Omental fat pad (tissue), 4 donors: ENCODE measurements around the gene PRKD1. TPM values are rescaled to one million over a fixed set of nuclear protein-coding genes. Genes with fewer than 3 reads are reported as not detected.

Source experiments
- ATAC-seq: fragments of 150-250 bp; one replicate; pipeline ENCODE4 v1.9.1; 2016; ENCODE audit warnings: mild to moderate bottlenecking, moderate library complexity; ENCODE audit not compliant: low FRiP score
- DNase-seq: peaks from one replicate; pipeline ENCODE4 v3.0.0-alpha.2; 2019; ENCODE audit warnings: low spot score
- CTCF ChIP-seq, 3 donors: fragments of 450-650 bp; IDR thresholded peaks; one replicate each; pipeline ENCODE4 v1.5.1; 2016 to 2017; ENCODE audit warnings: antibody characterized with exemption in 3 of 3, mild to moderate bottlenecking in 3 of 3, moderate library complexity in 2 of 3
- total RNA-seq, 4 donors: library from RNA; depleted of rRNA; stranded (reverse); fragments of >200 nt; gene quantifications; one replicate each; pipeline ENCODE4 v1.1.0, GENCODE V29; 2016

The PRKD1 gene
- total RNA-seq, 4 donors from 2014 or later = 9.1 to 34.7 (median 14.6) TPM

DNA sequence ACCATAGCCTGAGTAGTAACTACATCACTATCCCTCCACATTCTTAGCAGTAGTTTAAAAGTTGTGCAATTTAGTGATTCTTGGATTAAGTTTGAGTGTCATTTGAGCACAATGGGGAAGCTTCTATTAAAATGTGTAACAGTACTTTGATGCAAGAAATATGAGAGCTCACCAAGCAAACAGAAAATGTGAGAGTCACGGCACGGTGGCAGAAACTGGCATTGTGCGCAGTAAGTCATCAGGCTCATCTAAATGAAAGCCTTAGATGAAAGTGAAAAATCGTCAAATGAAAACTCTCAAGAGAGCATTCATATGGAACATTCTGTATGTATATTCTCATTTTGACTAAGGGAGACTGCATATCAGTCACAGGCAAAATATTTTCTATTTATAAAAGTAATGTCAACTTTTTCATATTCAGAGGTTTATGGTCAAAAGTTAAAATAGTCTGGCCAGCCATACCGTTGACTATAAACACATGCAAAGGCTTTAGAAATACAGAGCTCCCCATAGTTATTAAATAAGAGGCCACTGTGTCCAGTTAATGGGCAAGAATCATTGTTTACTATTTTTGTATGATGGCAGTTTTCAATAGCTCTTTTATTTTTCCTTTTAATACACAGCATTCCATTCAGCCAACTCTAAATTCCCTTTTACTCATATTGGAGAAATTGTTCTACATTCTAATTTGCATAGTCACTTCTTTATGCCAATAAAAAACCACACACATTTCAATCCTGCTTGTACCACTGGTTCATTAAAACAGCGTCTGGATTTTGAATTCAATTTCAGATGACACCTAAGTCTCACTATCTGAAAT is 167.9 kb downstream of the PRKD1 start:
- ATAC-seq = no peak

GRCh38 chr14:29757711-29758233 is 169.9 kb downstream of the PRKD1 start:
- no peak for TF ChIP-seq CTCF (IDR thresholded peaks at IDR 0.05)
- ATAC-seq = no peak
- no peak for DNase-seq

More for the DNA sequence above, 167.9 kb downstream of the PRKD1 start:
- TF ChIP-seq CTCF (IDR thresholded peaks at IDR 0.05) = no peak
- no peak for DNase-seq

GRCh38 chr14:29757188-29757680 is 170.4 kb downstream of the PRKD1 start:
- no peak for TF ChIP-seq CTCF (IDR thresholded peaks at IDR 0.05)
- no peak for ATAC-seq
- DNase-seq = no peak

- TF ChIP-seq CTCF (IDR thresholded peaks at IDR 0.05) = no peak
- ATAC-seq (no peak), DNase-seq (no peak)
Measured at GRCh38 chr14:29756019-29756385, 171.6 kb downstream of the PRKD1 start.

- ATAC-seq (no peak), DNase-seq (no peak)
- TF ChIP-seq CTCF (IDR thresholded peaks at IDR 0.05) = no peak
Measured at GRCh38 chr14:29755311-29756018, 172.2 kb downstream of the PRKD1 start.

GRCh38 chr14:29754134-29754533 is 173.5 kb downstream of the PRKD1 start:
- no peak for TF ChIP-seq CTCF (IDR thresholded peaks at IDR 0.05)
- no peak for ATAC-seq
- DNase-seq = no peak
